Gastrocnemius medialis (tissue), 4 donors: ENCODE measurements around the gene SCAF1. TPM values are rescaled to one million over a fixed set of nuclear protein-coding genes. Genes with fewer than 3 reads are reported as not detected.

Experiments
- ATAC-seq, 2 donors: fragments of 150-250 bp; one replicate each; pipeline ENCODE4 v1.9.1; 2016
- DNase-seq, 2 donors: peaks; one replicate each; pipeline ENCODE4 v3.0.0-alpha.2; 2019
- H3K27ac ChIP-seq, 4 donors: fragments of 200-600 bp; sonication (generic); 1 replicate in 1 of 4; 2 replicates in 3 of 4; pipeline ENCODE4 v1.5.1; 2016 to 2018; ENCODE audit warnings: mild to moderate bottlenecking in 2 of 4, moderate library complexity in 1 of 4
- H3K27me3 ChIP-seq, 3 donors: fragments of 200-600 bp; sonication (generic) in 2 of 3; 1 replicate in 1 of 3; 2 replicates in 2 of 3; pipeline versions ENCODE4 v1.5.1 to v1.6.0; 2016 to 2019; ENCODE audit warnings: mild to moderate bottlenecking in 1 of 3, moderate library complexity in 1 of 3
- H3K36me3 ChIP-seq, 2 donors: fragments of 200-600 bp; sonication (generic) in 1 of 2; one replicate each; pipeline ENCODE4 v1.5.1; 2017 to 2018
- H3K4me1 ChIP-seq, 2 donors: fragments of 200-600 bp; sonication (generic) in 1 of 2; one replicate each; pipeline ENCODE4 v1.5.1; 2016 to 2017; ENCODE audit warnings: mild to moderate bottlenecking in 2 of 2
- H3K4me3 ChIP-seq, 4 donors: fragments of 200-600 bp; sonication (generic) in 3 of 4; 1 replicate in 1 of 4; 2 replicates in 3 of 4; pipeline ENCODE4 v1.5.1; 2016 to 2019; ENCODE audit warnings: mild to moderate bottlenecking in 2 of 4
- H3K9me3 ChIP-seq, 3 donors: fragments of 200-600 bp; sonication (generic) in 2 of 3; 1 replicate in 1 of 3; 2 replicates in 2 of 3; pipeline ENCODE4 v1.5.1; 2016 to 2019
- CTCF ChIP-seq, 5 experiments: fragments of 450-650 bp in 3 of 5; fragments of 200-600 bp in 2 of 5; sonication (generic) in 2 of 5; IDR thresholded peaks in 4 of 5; conservative IDR thresholded peaks in 1 of 5; 1 replicate in 4 of 5; 2 replicates in 1 of 5; pipeline ENCODE4 v1.5.1; 2016 to 2019; ENCODE audit warnings: antibody characterized with exemption in 5 of 5, mild to moderate bottlenecking in 3 of 5, moderate library complexity in 3 of 5
- POLR2A ChIP-seq, 2 donors: fragments of 450-650 bp; IDR thresholded peaks; one replicate each; pipeline ENCODE4 v1.6.1; 2017; ENCODE audit warnings: antibody characterized with exemption in 2 of 2, mild to moderate bottlenecking in 2 of 2, moderate library complexity in 2 of 2
- in situ Hi-C, 4 donors: fragments of 200-750 bp; cut with MboI; loops; one replicate each; pipeline versions ENCODE4 v1.15.0 to v1.8.0; 2017; ENCODE audit warnings: low sequenced_read_pairs in 4 of 4
- intact Hi-C: fragments of 100-400 bp; cut with DNase I; formaldehyde crosslinking; loops from one replicate; pipeline ENCODE4 v1.15.1; 2023; ENCODE audit warnings: low total_unique reads
- total RNA-seq, 4 donors: library from RNA; depleted of rRNA; stranded (reverse); fragments of >200 nt; gene quantifications; one replicate each; pipeline versions ENCODE4 v1.1.0 to v1.2.3, GENCODE V29; 2016

SCAF1 gene
- total RNA-seq, 4 donors from 2014 or later: 13.7 to 36.1 (median 32.9) TPM

GRCh38 chr19:49643466-49643865 lies 1.5 kb downstream of the SCAF1 start:
- Histone ChIP-seq H3K4me3 (peak overlapping the region in 3 of 4 donors; percentile 76 to 95 (median 92)), H3K27ac (peak overlapping the region in 3 of 4 donors; percentile 90 to 99 (median 98)), H3K27me3 (no peaks in the 10 kb centered on the region), H3K9me3 (no peaks in the 10 kb centered on the region), H3K36me3 (peaks cover 0 to 30% of the 10 kb centered on the region in 2 donors), H3K4me1 (peaks cover 28 to 30% of the 10 kb centered on the region in 2 donors)
- intact Hi-C loops: loop anchor here (5.0 kb wide), 2 partner anchors 164 to 384 kb away; partner anchors contain the start of genes VRK3 and ZNF473
- TF ChIP-seq CTCF (IDR thresholded peaks at IDR 0.05 in 4 of 5, conservative IDR thresholded peaks at IDR 0.05 in 1 of 5) (no peak), POLR2A (IDR thresholded peaks at IDR 0.05) (no peak)
- no peak for DNase-seq
- in situ Hi-C loops: no loop called here
- no peak for ATAC-seq

GRCh38 chr19:49645592-49645991 lies 3.6 kb downstream of the SCAF1 start:
- H3K27me3 ChIP-seq: no peaks in the 10 kb centered on the region
- no peak for TF ChIP-seq CTCF (IDR thresholded peaks at IDR 0.05 in 4 of 5, conservative IDR thresholded peaks at IDR 0.05 in 1 of 5)
- no peak for TF ChIP-seq POLR2A (IDR thresholded peaks at IDR 0.05)
- peaks cover 23% of the 10 kb centered on the region in 2 donors for H3K4me1 ChIP-seq
- in situ Hi-C loops (no loop called here), intact Hi-C loops (no loop called here)
- ATAC-seq (no peak), DNase-seq (no peak)
- no peak overlapping the region for H3K4me3 ChIP-seq
- H3K36me3 ChIP-seq: peaks cover 0 to 47% of the 10 kb centered on the region in 2 donors
- H3K9me3 ChIP-seq: no peaks in the 10 kb centered on the region
- no peak overlapping the region for H3K27ac ChIP-seq

- TF ChIP-seq POLR2A (IDR thresholded peaks at IDR 0.05) (no peak), CTCF (IDR thresholded peaks at IDR 0.05 in 4 of 5, conservative IDR thresholded peaks at IDR 0.05 in 1 of 5) (no peak)
- Histone ChIP-seq H3K4me3 (no peak overlapping the region), H3K36me3 (peaks cover 0 to 49% of the 10 kb centered on the region in 2 donors), H3K27me3 (no peaks in the 10 kb centered on the region), H3K9me3 (no peaks in the 10 kb centered on the region), H3K4me1 (peaks cover 23% of the 10 kb centered on the region in 2 donors), H3K27ac (no peak overlapping the region)
- ATAC-seq (no peak), DNase-seq (no peak)
- in situ Hi-C loops: no loop called here
- intact Hi-C loops: no loop called here
Measured at GRCh38 chr19:49645995-49646394, 4.0 kb downstream of the SCAF1 start.

GRCh38 chr19:49646586-49646985 lies 4.6 kb downstream of the SCAF1 start:
- in situ Hi-C loops: no loop called here
- Histone ChIP-seq H3K27ac (no peak overlapping the region), H3K4me1 (peaks cover 20 to 23% of the 10 kb centered on the region in 2 donors), H3K9me3 (no peaks in the 10 kb centered on the region), H3K4me3 (no peak overlapping the region), H3K36me3 (peaks cover 0 to 52% of the 10 kb centered on the region in 2 donors), H3K27me3 (no peaks in the 10 kb centered on the region)
- no peak for ATAC-seq
- TF ChIP-seq POLR2A (IDR thresholded peaks at IDR 0.05): no peak
- no peak for TF ChIP-seq CTCF (IDR thresholded peaks at IDR 0.05 in 4 of 5, conservative IDR thresholded peaks at IDR 0.05 in 1 of 5)
- DNase-seq: no peak
- intact Hi-C loops: no loop called here
